ENCODE measurements around the gene RAD51B.

Gene RAD51B

DNA sequence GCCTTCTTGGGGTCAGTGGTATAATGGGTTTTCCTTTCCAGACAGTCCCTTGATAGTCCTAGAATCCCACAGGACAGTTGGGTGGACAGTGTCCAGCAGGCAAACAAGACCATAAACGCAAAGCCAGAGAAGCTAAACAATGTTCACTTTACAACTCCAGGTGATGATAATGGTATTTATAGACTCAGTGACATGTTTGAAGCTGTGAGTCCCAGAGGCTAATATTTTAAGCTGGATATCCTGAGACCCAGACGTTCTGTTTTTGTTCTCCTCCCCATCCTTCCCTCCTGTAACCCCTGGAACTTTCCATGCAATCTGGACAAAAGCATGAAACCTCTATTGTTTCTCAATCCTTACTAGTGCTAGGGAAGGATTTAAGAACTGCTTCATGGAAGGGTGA is 852.3 kb downstream of the RAD51B start:
- no peak for TF ChIP-seq TAF1 (IDR thresholded peaks at IDR 0.05; ENCODE audit: borderline replicate concordance, low read depth, low read length)
- no peak for TF ChIP-seq POLR2AphosphoS5 (IDR thresholded peaks at IDR 0.05; ENCODE audit: low read depth, low read length)
- no peak for TF ChIP-seq POLR2A (IDR thresholded peaks at IDR 0.05; ENCODE audit: low read depth, low read length)
- FAIRE-seq (no peak), DNase-seq (ENCODE audit: insufficient read length) (no peak)

DNA sequence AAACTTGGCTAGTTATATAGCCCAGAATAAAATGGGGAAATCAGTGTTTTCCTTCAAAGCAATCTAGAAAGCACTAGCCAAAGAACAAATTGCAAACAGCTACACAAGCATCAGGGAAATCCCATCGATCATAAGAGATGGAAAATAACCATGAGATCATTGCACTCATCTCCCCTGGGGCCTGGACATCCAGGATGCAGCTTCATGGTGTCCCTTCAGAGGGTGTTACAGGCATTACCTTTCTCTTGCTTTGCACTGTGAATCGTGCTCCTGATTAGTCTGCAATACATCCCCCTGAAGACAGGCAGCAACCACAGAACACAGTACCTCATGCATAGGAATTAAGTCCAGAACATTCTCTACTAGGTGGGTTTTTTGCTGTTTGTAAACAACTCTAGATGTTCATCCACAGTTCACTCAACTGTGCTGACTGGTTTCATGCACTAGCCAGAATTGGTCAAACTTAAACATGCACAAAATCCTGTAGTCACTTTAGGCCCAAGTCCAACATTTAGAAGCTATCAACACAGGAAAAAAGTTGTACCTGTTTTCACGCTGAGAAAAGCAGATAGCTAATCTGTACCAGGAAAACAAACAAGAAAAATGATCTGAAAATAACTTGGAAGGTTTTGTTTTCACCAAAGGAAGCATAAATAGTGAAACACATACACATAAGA is 853.2 kb downstream of the RAD51B start:
- FAIRE-seq (peak; percentile 56), DNase-seq (ENCODE audit: insufficient read length) (no peak)
- TF ChIP-seq TAF1 (IDR thresholded peaks at IDR 0.05; ENCODE audit: borderline replicate concordance, low read depth, low read length) (no peak), POLR2AphosphoS5 (IDR thresholded peaks at IDR 0.05; ENCODE audit: low read depth, low read length) (no peak), POLR2A (IDR thresholded peaks at IDR 0.05; ENCODE audit: low read depth, low read length) (no peak)

DNA sequence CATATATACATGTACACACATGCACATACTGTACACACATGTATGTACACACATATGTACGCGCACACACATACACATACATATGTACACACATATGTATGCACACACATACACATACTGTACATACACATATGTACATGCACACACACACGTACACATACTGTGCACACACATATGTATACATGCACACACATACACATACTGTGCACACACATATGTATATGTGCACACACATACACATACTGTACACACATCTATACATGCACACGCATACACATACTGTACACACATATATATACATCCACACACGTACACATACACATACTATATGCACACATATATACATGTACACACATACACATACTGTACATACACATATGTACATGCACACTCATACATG is 853.9 kb downstream of the RAD51B start:
- TF ChIP-seq POLR2A (IDR thresholded peaks at IDR 0.05; ENCODE audit: low read depth, low read length) (no peak), TAF1 (IDR thresholded peaks at IDR 0.05; ENCODE audit: borderline replicate concordance, low read depth, low read length) (no peak), POLR2AphosphoS5 (IDR thresholded peaks at IDR 0.05; ENCODE audit: low read depth, low read length) (no peak)
- peak; percentile 90 for FAIRE-seq

DNA sequence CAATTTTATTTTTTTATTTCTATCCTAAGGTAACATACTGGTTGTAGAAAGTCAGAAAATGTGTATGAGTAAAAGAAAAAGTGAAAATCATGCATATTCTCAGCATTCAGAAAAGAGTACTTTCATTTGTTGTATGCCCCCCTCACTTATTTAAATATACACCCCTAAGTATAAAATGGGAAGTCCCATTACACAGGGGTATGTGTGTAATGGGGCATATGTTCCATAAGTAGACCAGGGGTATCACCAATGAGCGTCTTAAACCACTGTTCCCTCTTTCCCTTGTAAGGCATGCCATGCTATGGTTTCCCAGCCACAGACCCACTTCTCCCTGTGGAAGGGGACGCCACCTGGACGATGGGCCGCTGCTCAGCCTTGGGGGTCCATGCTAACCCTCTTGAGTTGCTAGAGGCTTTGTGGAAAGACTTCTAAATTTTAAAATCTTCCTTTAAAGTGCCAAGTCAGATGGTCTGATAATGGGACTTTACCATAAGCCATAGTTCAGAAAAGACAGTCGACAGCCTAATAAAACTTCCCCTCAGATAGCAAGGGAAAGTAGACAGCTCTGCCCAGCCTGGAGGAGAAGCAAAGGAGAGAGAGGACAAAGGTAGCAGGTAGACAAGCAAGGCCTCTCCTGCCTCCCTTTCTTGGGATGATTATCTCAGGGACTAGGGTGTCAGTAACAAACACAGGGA is 855.1 kb downstream of the RAD51B start:
- FAIRE-seq (peak; percentile 14), DNase-seq (ENCODE audit: insufficient read length) (no peak)
- TF ChIP-seq POLR2AphosphoS5 (IDR thresholded peaks at IDR 0.05; ENCODE audit: low read depth, low read length) (no peak), TAF1 (IDR thresholded peaks at IDR 0.05; ENCODE audit: borderline replicate concordance, low read depth, low read length) (no peak), POLR2A (IDR thresholded peaks at IDR 0.05; ENCODE audit: low read depth, low read length) (no peak)

More for the DNA sequence above, 853.9 kb downstream of the RAD51B start:
- no peak for DNase-seq (ENCODE audit: insufficient read length)

DNA sequence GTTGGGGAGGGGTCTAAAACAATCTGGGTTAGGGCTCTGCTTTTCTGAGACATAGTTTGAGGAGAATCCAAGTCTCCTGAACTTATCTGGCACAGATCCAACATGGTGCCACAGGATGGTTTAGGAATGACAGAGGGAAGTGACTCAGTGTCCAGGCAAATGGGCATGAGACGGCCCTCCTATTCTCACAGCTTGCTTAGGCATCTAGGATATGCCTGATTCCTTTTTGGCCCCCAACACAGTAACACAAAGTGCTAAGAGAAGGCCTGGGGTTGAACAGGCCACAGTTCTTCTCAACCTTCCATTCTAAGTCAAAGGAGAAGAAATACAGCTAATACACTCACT is 855.6 kb downstream of the RAD51B start:
- TF ChIP-seq TAF1 (IDR thresholded peaks at IDR 0.05; ENCODE audit: borderline replicate concordance, low read depth, low read length): no peak
- TF ChIP-seq POLR2AphosphoS5 (IDR thresholded peaks at IDR 0.05; ENCODE audit: low read depth, low read length): no peak
- TF ChIP-seq POLR2A (IDR thresholded peaks at IDR 0.05; ENCODE audit: low read depth, low read length): no peak
- DNase-seq (ENCODE audit: insufficient read length) (no peak), FAIRE-seq (no peak)

DNA sequence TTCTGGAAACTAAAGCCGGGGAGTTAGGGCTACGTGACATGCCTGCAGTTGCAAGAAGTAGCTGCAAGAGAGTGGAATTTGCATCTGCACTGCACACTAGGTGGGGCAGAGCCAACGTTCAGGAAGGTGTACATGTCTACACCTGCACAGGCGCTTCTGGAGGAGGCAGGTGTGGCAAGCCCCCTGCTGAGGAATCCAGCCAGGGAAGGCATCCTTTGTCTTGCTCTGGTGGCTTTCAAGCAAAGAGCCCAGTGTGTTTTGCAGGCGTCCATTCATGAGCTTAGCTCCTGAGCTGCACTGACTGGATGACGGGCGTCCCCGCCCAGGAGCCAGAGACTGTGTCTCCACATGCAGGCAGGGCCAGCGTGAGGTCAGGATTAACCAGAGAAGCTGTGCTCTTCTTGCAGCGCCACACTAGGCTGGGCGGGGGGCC is 856.9 kb downstream of the RAD51B start:
- DNase-seq (ENCODE audit: insufficient read length): no peak
- FAIRE-seq: no peak
- TF ChIP-seq TAF1 (IDR thresholded peaks at IDR 0.05; ENCODE audit: borderline replicate concordance, low read depth, low read length) (no peak), POLR2AphosphoS5 (IDR thresholded peaks at IDR 0.05; ENCODE audit: low read depth, low read length) (no peak), POLR2A (IDR thresholded peaks at IDR 0.05; ENCODE audit: low read depth, low read length) (no peak)

DNA sequence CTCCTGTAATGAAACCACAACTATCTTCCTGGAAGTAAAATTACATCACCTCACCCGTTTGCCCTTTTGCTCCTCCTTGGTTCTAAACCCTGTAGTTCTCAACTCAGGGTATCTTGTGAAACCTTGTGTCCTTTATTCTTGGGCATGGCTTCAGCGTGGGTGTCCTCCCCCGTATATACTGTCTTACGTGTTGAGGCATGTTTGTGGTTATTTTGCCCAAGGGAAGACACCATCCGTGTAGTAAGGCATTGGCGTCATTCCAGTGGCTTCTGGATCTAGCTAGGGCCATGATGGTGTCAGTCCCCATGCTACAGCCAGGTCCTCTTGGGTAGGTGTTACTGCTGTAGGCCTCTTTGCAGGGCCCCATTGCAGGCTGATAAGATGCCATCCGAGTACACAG is 857.9 kb downstream of the RAD51B start:
- TF ChIP-seq POLR2AphosphoS5 (IDR thresholded peaks at IDR 0.05; ENCODE audit: low read depth, low read length): no peak
- no peak for TF ChIP-seq POLR2A (IDR thresholded peaks at IDR 0.05; ENCODE audit: low read depth, low read length)
- no peak for TF ChIP-seq TAF1 (IDR thresholded peaks at IDR 0.05; ENCODE audit: borderline replicate concordance, low read depth, low read length)
- DNase-seq (ENCODE audit: insufficient read length): no peak
- no peak for FAIRE-seq

DNA sequence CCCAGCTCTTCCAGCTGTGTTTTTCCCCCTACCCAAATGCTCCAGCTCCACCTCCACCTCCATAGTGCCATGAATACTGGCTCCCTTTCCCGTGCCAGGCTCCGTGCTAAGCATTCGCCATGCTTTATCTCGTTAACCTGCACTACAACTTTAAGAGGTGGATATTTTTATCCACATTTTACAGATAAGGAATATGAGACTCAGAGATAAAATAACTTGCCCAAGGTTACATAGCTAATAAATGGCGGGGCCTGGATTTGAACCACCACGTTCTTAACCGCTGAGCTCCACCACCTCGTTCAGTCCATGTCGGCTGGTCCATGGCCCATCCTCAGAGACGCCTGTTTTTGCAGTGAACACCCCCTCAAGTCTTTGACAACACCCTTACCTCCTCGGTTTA is 858.3 kb downstream of the RAD51B start:
- DNase-seq (ENCODE audit: insufficient read length) (no peak), FAIRE-seq (no peak)
- TF ChIP-seq POLR2AphosphoS5 (IDR thresholded peaks at IDR 0.05; ENCODE audit: low read depth, low read length) (no peak), TAF1 (IDR thresholded peaks at IDR 0.05; ENCODE audit: borderline replicate concordance, low read depth, low read length) (no peak), POLR2A (IDR thresholded peaks at IDR 0.05; ENCODE audit: low read depth, low read length) (no peak)

DNA sequence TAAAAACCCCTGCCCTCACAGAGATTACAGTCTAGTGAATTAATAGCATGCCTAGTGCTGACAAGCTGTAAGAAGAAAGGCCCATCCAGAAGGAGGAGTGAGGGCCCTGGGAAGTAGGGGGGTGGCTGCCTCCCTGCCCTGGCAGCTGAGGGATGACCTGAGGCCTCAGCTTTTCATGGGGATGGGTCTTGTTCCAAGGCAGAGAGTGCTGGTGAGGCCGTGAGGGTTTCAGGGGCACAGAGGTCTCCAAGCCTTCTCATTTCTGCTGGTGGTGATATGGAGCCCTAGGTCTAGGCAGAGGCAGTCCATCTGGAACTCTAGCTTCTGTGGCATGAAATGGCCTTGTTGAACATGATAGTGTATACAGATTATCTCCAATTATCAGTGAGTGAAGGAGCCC is 858.9 kb downstream of the RAD51B start:
- TF ChIP-seq POLR2A (IDR thresholded peaks at IDR 0.05; ENCODE audit: low read depth, low read length) (no peak), POLR2AphosphoS5 (IDR thresholded peaks at IDR 0.05; ENCODE audit: low read depth, low read length) (no peak), TAF1 (IDR thresholded peaks at IDR 0.05; ENCODE audit: borderline replicate concordance, low read depth, low read length) (no peak)
- FAIRE-seq (no peak), DNase-seq (ENCODE audit: insufficient read length) (no peak)

DNA sequence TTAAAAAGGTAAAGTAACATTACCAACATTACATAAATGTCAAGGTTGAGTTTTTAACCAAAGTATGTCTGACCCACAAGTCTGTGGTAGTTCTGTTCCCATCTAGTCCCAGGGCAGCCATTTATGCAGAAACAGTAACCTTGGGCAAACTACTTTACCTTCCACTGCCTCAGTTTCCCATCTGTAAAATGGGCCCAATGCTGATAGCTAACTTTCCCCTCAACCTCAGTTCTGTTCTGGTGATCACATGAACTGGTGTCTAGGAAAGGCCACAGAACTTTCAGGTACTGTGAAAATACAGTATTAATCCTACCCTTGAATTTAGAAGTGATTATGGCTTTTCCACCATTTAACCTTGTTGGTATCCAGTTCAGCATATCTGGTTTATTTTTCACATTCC is 859.7 kb downstream of the RAD51B start:
- DNase-seq (ENCODE audit: insufficient read length) (no peak), FAIRE-seq (no peak)
- TF ChIP-seq TAF1 (IDR thresholded peaks at IDR 0.05; ENCODE audit: borderline replicate concordance, low read depth, low read length) (no peak), POLR2A (IDR thresholded peaks at IDR 0.05; ENCODE audit: low read depth, low read length) (no peak), POLR2AphosphoS5 (IDR thresholded peaks at IDR 0.05; ENCODE audit: low read depth, low read length) (no peak)

DNA sequence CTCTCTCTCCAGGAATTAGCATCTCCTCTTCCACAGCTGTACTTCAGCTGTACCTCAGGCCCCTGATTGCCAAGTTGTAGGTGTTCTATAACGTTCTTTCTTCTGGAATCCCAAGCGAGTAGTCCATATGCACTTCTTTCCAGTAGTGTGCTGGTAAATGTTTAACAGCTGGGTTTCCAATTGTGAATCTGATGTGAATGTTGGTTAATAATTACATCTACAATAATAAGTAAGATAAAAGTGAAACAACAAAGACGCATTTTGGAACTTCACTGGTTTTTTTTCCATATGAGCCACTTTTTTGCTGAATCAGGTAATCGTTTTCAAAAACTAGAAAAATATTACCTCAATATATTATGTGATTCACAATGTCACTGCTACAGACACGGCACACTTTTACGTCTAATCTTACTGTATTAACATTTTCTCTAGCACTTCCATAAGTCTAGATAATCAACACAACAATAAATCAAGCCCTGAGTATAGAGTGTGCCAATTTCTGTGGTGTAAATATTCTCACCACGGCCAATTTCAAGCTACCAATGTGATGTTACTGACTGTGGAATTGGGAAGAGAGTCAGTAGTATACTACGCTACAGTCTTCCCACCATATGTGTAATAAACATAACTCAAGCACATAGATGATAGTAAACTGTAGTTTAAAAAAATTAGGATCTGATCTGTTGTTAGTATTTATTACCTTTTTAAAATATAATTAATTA is 860.3 kb downstream of the RAD51B start:
- no peak for TF ChIP-seq POLR2AphosphoS5 (IDR thresholded peaks at IDR 0.05; ENCODE audit: low read depth, low read length)
- no peak for TF ChIP-seq POLR2A (IDR thresholded peaks at IDR 0.05; ENCODE audit: low read depth, low read length)
- TF ChIP-seq TAF1 (IDR thresholded peaks at IDR 0.05; ENCODE audit: borderline replicate concordance, low read depth, low read length): no peak
- no peak for FAIRE-seq
- DNase-seq (ENCODE audit: insufficient read length): no peak

Data from GM12892 (cell line).